Activated CD8-positive, alpha-beta T cell treated with anti-CD3 and anti-CD28 coated beads for 36 hours (primary cell): Measurements from ENCODE around the gene PCAT6. TPM values are rescaled to one million over a fixed set of nuclear protein-coding genes. Genes with fewer than 3 reads are reported as not detected.
"Not testable (repeated sequence)": the region's sequence is repeated elsewhere in the genome, so short reads cannot be mapped to it uniquely, and the experiment has no call there.

ENCODE experiments used
- ATAC-seq: fragments of 200-7000 bp; cut with Tn5 transposase; one replicate; pipeline ENCODE4 v1.10.0; 2021; ENCODE audit warnings: mild to moderate bottlenecking, moderate library complexity
- CTCF ChIA-PET: fragments of 350-600 bp; sonication (Branson Sonifier 250); formaldehyde crosslinking; loops from one replicate; lab custom pipeline; 2021; ENCODE audit warnings: antibody characterized with exemption; lab: Charles Lee
- POLR2A ChIA-PET: fragments of 350-600 bp; sonication (Branson Sonifier 250); formaldehyde crosslinking; loops from one replicate; lab custom pipeline; 2021; ENCODE audit warnings: antibody characterized with exemption; lab: Charles Lee
- DNase-seq: peaks from one replicate; pipeline ENCODE4 v3.0.0-alpha.2; 2020
- H3K27ac Mint-ChIP-seq: one replicate; pipeline ENCODE4 v1.8.0; 2021; ENCODE audit warnings: mild to moderate bottlenecking, mixed read lengths
- H3K27me3 Mint-ChIP-seq: one replicate; pipeline ENCODE4 v1.8.0; 2021; ENCODE audit warnings: mixed read lengths
- H3K36me3 Mint-ChIP-seq: one replicate; pipeline ENCODE4 v1.8.0; 2021; ENCODE audit warnings: low read depth, mixed read lengths
- H3K4me1 Mint-ChIP-seq: one replicate; pipeline ENCODE4 v1.8.0; 2021; ENCODE audit warnings: low read depth, mixed read lengths
- H3K4me3 Mint-ChIP-seq: one replicate; pipeline ENCODE4 v1.8.0; 2021; ENCODE audit warnings: mild to moderate bottlenecking, moderate library complexity, mixed read lengths
- H3K9me3 Mint-ChIP-seq: one replicate; pipeline ENCODE4 v1.8.0; 2021; ENCODE audit warnings: mixed read lengths
- CTCF ChIP-seq: fragments of 200-600 bp; IDR thresholded peaks from one replicate; pipeline ENCODE4 v1.8.0; 2022; ENCODE audit warnings: antibody characterized with exemption, mild to moderate bottlenecking
- intact Hi-C: fragments of 100-400 bp; cut with micrococcal nuclease; formaldehyde crosslinking; loops from one replicate; pipeline ENCODE4 v1.10.0; 2022
- total RNA-seq, 2 experiments: library from RNA; stranded (reverse); gene quantifications; one replicate each; pipeline ENCODE4 v1.2.3, GENCODE V29; 2021

Gene PCAT6
- total RNA-seq, 2 experiments from 2014 or later = 0.94 to 2.4 TPM

DNA sequence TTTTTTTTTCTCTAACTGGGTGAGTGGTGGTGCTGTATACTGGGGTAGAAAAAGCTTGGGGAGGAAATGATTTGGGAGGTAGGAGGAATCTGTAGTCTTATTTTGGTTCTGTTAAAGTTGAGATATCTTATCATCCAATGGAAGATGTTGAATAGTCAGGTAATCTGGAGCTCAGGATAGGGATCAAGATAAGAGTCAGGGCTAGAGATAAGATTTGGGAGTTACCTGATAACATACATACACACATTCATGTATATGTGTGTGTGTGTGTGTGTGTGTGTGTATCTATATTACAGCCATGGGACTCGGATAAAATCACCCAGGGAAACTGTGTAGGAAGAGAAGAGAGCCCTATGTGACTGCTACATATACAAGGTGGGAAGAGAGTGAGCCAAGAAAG is 8.1 kb downstream of the PCAT6 start:
- POLR2A ChIA-PET = interaction anchor here (0.5 kb wide), 1 partner anchor 675 kb away, joined by 3 read pairs; no protein-coding TSS in a partner anchor

GRCh38 chr1:202821467-202821866 is 10.7 kb downstream of the PCAT6 start:
- no peaks in the 10 kb centered on the region for H3K4me1 Mint-ChIP-seq
- DNase-seq (no peak), ATAC-seq (no peak)
- no peaks in the 10 kb centered on the region for H3K9me3 Mint-ChIP-seq
- no peaks in the 10 kb centered on the region for H3K36me3 Mint-ChIP-seq
- H3K27ac Mint-ChIP-seq = no peak overlapping the region
- no peak overlapping the region for H3K4me3 Mint-ChIP-seq
- CTCF ChIA-PET = interaction anchor here (1.1 to 2.0 kb wide), 2 partner anchors 11 to 30 kb away, joined by 3 to 6 read pairs; no protein-coding TSS in a partner anchor
- intact Hi-C loops = no loop called here
- no peak for TF ChIP-seq CTCF
- peaks cover 4% of the 10 kb centered on the region for H3K27me3 Mint-ChIP-seq
- POLR2A ChIA-PET = interaction anchor here (1.3 kb wide), 1 partner anchor 24 kb away, joined by 3 read pairs; no protein-coding TSS in a partner anchor

More for the DNA sequence above, 8.1 kb downstream of the PCAT6 start:
- peaks cover 4% of the 10 kb centered on the region for H3K27me3 Mint-ChIP-seq
- ATAC-seq (no peak), DNase-seq (no peak)
- intact Hi-C loops = no loop called here
- no peak for TF ChIP-seq CTCF
- H3K9me3 Mint-ChIP-seq = no peaks in the 10 kb centered on the region
- no peak overlapping the region for H3K4me3 Mint-ChIP-seq
- CTCF ChIA-PET = no interaction called here
- no peaks in the 10 kb centered on the region for H3K36me3 Mint-ChIP-seq
- H3K4me1 Mint-ChIP-seq = no peaks in the 10 kb centered on the region
- H3K27ac Mint-ChIP-seq = no peak overlapping the region

- ATAC-seq = no peak
- no peaks in the 10 kb centered on the region for H3K4me1 Mint-ChIP-seq
- H3K27me3 Mint-ChIP-seq = no peaks in the 10 kb centered on the region
- CTCF ChIA-PET = interaction anchor here (1.2 kb wide), 1 partner anchor 9 kb away, joined by 5 read pairs; no protein-coding TSS in a partner anchor
- no peak for TF ChIP-seq CTCF
- H3K4me3 Mint-ChIP-seq = no peak overlapping the region
- H3K27ac Mint-ChIP-seq = no peak overlapping the region
- no peak for DNase-seq
- intact Hi-C loops = no loop called here
- no peaks in the 10 kb centered on the region for H3K9me3 Mint-ChIP-seq
- POLR2A ChIA-PET = no interaction called here
- no peaks in the 10 kb centered on the region for H3K36me3 Mint-ChIP-seq
Observed at GRCh38 chr1:202825748-202826147, 15.0 kb downstream of the PCAT6 start.

DNA sequence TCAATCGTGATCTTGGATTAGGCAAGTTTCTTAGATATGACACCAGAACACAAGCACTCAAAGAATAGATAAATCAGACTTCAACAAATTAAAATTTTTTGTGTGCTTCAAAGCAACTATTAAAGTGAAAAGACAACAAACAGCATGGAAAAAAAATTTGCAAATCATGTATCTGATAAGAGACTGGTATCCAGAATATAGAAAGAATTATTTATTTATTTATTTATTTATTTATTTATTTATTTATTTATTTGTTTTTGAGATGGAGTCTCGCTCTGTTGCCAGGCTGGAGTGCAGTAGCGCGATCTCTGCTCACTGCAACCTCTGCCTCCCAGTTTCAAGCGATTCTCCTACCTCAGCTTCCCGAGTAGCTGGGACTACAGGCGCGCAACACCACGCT is 18.5 kb downstream of the PCAT6 start:
- DNase-seq, CTCF ChIA-PET, ATAC-seq, intact Hi-C loops, H3K27ac Mint-ChIP-seq, H3K36me3 Mint-ChIP-seq, H3K27me3 Mint-ChIP-seq, POLR2A ChIA-PET, H3K9me3 Mint-ChIP-seq, H3K4me3 Mint-ChIP-seq, H3K4me1 Mint-ChIP-seq: not testable (repeated sequence)

GRCh38 chr1:202831906-202832305 is 21.2 kb downstream of the PCAT6 start:
- no peaks in the 10 kb centered on the region for H3K9me3 Mint-ChIP-seq
- no peak for TF ChIP-seq CTCF
- POLR2A ChIA-PET = interaction anchor here (0.7 to 1.0 kb wide), 2 partner anchors 98 to 174 kb away, joined by 3 read pairs; no protein-coding TSS in a partner anchor

More at GRCh38 chr1:202831906-202832305, 21.2 kb downstream of the PCAT6 start:
- no peaks in the 10 kb centered on the region for H3K36me3 Mint-ChIP-seq
- no peak overlapping the region for H3K27ac Mint-ChIP-seq
- H3K4me3 Mint-ChIP-seq = no peak overlapping the region
- no peak for DNase-seq
- H3K4me1 Mint-ChIP-seq = peaks cover 34% of the 10 kb centered on the region
- CTCF ChIA-PET = interaction anchor here (1.9 kb wide), 1 partner anchor 11 kb away, joined by 6 read pairs; no protein-coding TSS in a partner anchor
- H3K27me3 Mint-ChIP-seq = no peaks in the 10 kb centered on the region
- intact Hi-C loops = no loop called here
- no peak for ATAC-seq
